Sigmoid colon (tissue), 4 donors: ENCODE results near the gene GJB1.

Source experiments
- CTCF ChIP-seq, 4 experiments: fragments of 450-650 bp in 3 of 4; fragments of 200-600 bp in 1 of 4; IDR thresholded peaks; one replicate each; pipeline ENCODE4 v1.5.1; 2016 to 2019; ENCODE audit warnings: antibody characterized with exemption in 4 of 4, mild to moderate bottlenecking in 3 of 4, moderate library complexity in 2 of 4
- EP300 ChIP-seq, 4 donors: sonication (generic); formaldehyde crosslinking; IDR thresholded peaks; one replicate each; pipeline ENCODE4 v1.6.1; 2017; ENCODE audit warnings: antibody characterized with exemption in 4 of 4
- POLR2A ChIP-seq, 2 donors: fragments of 450-650 bp; IDR thresholded peaks; one replicate each; pipeline ENCODE4 v1.6.1; 2016; ENCODE audit warnings: antibody characterized with exemption in 2 of 2, mild to moderate bottlenecking in 2 of 2, moderate library complexity in 2 of 2
- POLR2AphosphoS5 ChIP-seq, 4 donors: sonication (generic); formaldehyde crosslinking; IDR thresholded peaks; one replicate each; pipeline ENCODE4 v1.6.1; 2017; ENCODE audit warnings: antibody characterized with exemption in 4 of 4

- no peak for TF ChIP-seq CTCF (IDR thresholded peaks at IDR 0.05)
- no peak for TF ChIP-seq EP300 (IDR thresholded peaks at IDR 0.05)
- TF ChIP-seq POLR2A (IDR thresholded peaks at IDR 0.05), result no peak
- TF ChIP-seq POLR2AphosphoS5 (IDR thresholded peaks at IDR 0.05), result no peak
Measured at GRCh38 chrX:71245159-71245558, 22.1 kb downstream of the GJB1 start.
